Left lung (tissue), 10 donors: ENCODE measurements around the gene ZKSCAN1. TPM values are rescaled to one million over a fixed set of nuclear protein-coding genes. Genes with fewer than 3 reads are reported as not detected.
"Not testable (repeated sequence)": the region's sequence is repeated elsewhere in the genome, so short reads cannot be mapped to it uniquely, and the experiment has no call there.

Source experiments
- ATAC-seq: fragments of 200-7000 bp; cut with Tn5 transposase; one replicate; pipeline ENCODE4 v1.9.1; 2020; ENCODE audit warnings: moderate library complexity
- DNase-seq, 4 donors: peaks; one replicate each; pipeline ENCODE4 v3.0.0-alpha.2; 2013 to 2020
- H3K27ac ChIP-seq, 2 donors: fragments of 200-600 bp; sonication (generic) in 1 of 2; one replicate each; pipeline versions ENCODE4 v1.5.0 to v1.8.0; 2020 to 2021
- H3K27me3 ChIP-seq, 2 donors: fragments of 200-600 bp; sonication (generic) in 1 of 2; one replicate each; pipeline versions ENCODE4 v1.5.0 to v1.8.0; 2020 to 2021
- H3K36me3 ChIP-seq, 2 donors: fragments of 200-600 bp; sonication (generic) in 1 of 2; one replicate each; pipeline versions ENCODE4 v1.5.0 to v1.8.0; 2020 to 2021
- H3K4me1 ChIP-seq, 2 donors: fragments of 200-600 bp; one replicate each; pipeline ENCODE4 v1.8.0; 2021
- H3K4me3 ChIP-seq, 2 donors: fragments of 200-600 bp; sonication (generic) in 1 of 2; one replicate each; pipeline versions ENCODE4 v1.5.0 to v1.8.0; 2020 to 2021; ENCODE audit warnings: mild to moderate bottlenecking in 1 of 2
- H3K9me3 ChIP-seq, 2 donors: fragments of 200-600 bp; sonication (generic) in 1 of 2; one replicate each; pipeline versions ENCODE4 v1.5.0 to v1.8.0; 2020 to 2021
- intact Hi-C, 2 donors: fragments of 100-400 bp; cut with DNase I; formaldehyde crosslinking; loops; one replicate each; pipeline versions ENCODE4 v1.11.2 to v1.14.2; 2022
- polyA plus RNA-seq, 6 donors: library from polyadenylated mRNA; unstranded; fragments of 120-200 nt; gene quantifications; one replicate each; pipeline ENCODE4 v1.2.1, GENCODE V29; 2013; ENCODE audit not compliant: insufficient read length in 6 of 6
- total RNA-seq, 2 donors: library from RNA; stranded (reverse); fragmentation: NEBNext Ultra II Directional; extraction: Animal tissue kit (Norgen Biotek cat#: 25700); gene quantifications; one replicate each; pipeline ENCODE4 v1.2.1, GENCODE V29; 2021
- TF ChIP-seq, protein P1 (sequence below), 2 donors: fragments of 200-600 bp; sonication (generic) in 1 of 2; IDR thresholded peaks; one replicate each; pipeline versions ENCODE4 v1.5.0 to v1.8.0; 2021; ENCODE audit warnings: antibody characterized with exemption in 2 of 2
- donor health status: DM: no; HTN: yes; CAD: no.
- donor health status: DM: no; HTN: no; CAD: no.

The ZKSCAN1 gene
- total and polyA plus RNA-seq, 8 donors: 46.7 to 137 (median 87.7) TPM

DNA sequence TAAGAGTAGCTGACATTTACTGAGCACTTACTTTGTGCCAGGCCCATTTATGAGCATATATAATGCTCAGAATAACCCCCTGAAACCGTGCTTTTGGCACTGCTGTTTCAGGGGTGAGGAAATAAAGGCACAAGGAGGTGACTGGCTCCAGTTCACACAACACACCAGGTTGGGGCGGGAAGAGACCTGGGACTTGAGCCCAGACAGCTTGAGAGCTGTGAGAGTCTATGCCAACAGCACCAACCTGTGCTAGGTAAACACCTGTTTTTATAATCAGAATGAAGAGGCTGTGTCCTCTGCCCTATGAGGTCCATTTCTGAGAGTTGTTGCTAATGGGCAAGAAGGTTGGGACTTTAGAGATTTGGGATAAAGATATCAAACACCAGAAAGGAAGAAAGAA is 30.8 kb upstream of the ZKSCAN1 start:
- TF ChIP-seq, protein P1, sequence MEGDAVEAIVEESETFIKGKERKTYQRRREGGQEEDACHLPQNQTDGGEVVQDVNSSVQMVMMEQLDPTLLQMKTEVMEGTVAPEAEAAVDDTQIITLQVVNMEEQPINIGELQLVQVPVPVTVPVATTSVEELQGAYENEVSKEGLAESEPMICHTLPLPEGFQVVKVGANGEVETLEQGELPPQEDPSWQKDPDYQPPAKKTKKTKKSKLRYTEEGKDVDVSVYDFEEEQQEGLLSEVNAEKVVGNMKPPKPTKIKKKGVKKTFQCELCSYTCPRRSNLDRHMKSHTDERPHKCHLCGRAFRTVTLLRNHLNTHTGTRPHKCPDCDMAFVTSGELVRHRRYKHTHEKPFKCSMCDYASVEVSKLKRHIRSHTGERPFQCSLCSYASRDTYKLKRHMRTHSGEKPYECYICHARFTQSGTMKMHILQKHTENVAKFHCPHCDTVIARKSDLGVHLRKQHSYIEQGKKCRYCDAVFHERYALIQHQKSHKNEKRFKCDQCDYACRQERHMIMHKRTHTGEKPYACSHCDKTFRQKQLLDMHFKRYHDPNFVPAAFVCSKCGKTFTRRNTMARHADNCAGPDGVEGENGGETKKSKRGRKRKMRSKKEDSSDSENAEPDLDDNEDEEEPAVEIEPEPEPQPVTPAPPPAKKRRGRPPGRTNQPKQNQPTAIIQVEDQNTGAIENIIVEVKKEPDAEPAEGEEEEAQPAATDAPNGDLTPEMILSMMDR (IDR thresholded peaks at IDR 0.05): no peak
- no peak overlapping the region for H3K4me3 ChIP-seq
- intact Hi-C loops: no loop called here
- H3K27ac ChIP-seq: no peak overlapping the region
- H3K27me3 ChIP-seq: no peaks in the 10 kb centered on the region
- H3K9me3 ChIP-seq: peaks cover 0 to 5% of the 10 kb centered on the region in 2 donors
- no peak for DNase-seq
- H3K4me1 ChIP-seq: no peaks in the 10 kb centered on the region
- ATAC-seq: peak; percentile 52
- H3K36me3 ChIP-seq: no peaks in the 10 kb centered on the region

DNA sequence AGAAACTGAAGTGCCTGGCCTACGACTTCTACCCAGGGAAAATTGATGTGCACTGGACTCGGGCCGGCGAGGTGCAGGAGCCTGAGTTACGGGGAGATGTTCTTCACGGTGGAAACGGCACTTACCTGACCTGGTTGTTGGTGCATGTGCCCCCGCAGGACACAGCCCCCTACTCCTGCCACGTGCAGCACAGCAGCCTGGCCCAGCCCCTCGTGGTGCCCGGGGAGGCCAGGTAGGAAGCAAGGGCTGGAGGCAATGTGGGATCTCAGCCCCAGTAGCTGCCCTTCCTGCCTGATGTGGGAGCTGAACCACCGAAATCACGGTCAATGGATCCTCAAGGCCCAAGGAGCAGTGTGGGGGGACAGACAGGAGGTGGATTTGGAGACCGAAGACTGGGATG is 28.1 kb upstream of the ZKSCAN1 start:
- DNase-seq, H3K36me3 ChIP-seq, H3K27me3 ChIP-seq, H3K27ac ChIP-seq, H3K4me3 ChIP-seq, ATAC-seq, H3K9me3 ChIP-seq, intact Hi-C loops: not testable (repeated sequence)
- H3K4me1 ChIP-seq: peaks cover 0 to 16% of the 10 kb centered on the region in 2 donors

DNA sequence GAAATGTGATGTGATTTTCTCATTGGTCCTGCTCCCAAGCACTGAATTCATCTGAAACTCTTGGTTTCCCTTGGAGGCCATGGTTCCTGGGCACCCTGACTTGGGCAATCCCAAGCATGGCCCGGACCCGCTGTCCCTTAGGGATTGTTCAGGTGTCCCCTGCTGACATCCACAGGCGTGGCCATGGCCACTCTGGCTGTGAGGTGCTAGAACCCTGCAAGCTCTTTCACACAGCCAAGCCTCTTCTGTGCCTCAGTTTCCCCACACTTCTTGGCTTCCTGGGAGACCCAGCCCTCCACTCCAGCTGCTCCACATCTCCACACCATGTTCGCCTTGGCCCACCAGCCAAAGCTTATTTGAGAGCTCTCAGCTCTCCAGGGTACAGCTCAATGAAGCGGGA is 27.6 kb upstream of the ZKSCAN1 start:
- H3K4me3 ChIP-seq: no peak overlapping the region
- intact Hi-C loops: no loop called here
- H3K36me3 ChIP-seq: no peaks in the 10 kb centered on the region
- no peak overlapping the region for H3K27ac ChIP-seq
- no peaks in the 10 kb centered on the region for H3K9me3 ChIP-seq
- no peaks in the 10 kb centered on the region for H3K27me3 ChIP-seq
- peaks cover 0 to 18% of the 10 kb centered on the region in 2 donors for H3K4me1 ChIP-seq
- no peak for DNase-seq
- TF ChIP-seq, protein P1 (IDR thresholded peaks at IDR 0.05): no peak
- no peak for ATAC-seq

DNA sequence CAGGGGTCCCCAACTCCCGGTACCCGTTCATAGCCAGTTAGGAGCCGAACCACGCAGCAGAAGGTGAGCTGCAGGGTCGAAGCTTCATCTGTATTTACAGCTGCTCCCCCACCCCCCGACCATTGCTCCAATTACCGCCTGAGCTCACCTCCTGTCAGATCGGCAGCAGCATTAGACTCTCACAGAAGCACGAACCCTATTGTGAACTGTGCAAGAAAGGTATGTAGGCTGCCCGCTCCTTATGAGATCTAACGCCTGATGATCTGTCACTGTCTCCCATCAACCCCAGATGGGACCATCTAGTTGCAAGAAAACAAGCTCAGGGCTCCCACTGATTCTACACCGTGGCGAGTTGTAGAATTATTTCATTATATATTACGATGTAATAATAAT is 24.9 kb upstream of the ZKSCAN1 start:
- H3K27me3 ChIP-seq: no peaks in the 10 kb centered on the region
- H3K4me3 ChIP-seq: no peak overlapping the region
- TF ChIP-seq, protein P1 (IDR thresholded peaks at IDR 0.05): no peak
- H3K36me3 ChIP-seq: no peaks in the 10 kb centered on the region
- peak in 1 of 4 donors; percentile 14 for DNase-seq
- H3K4me1 ChIP-seq: peaks cover 4 to 32% of the 10 kb centered on the region in 2 donors
- no peak for ATAC-seq
- H3K9me3 ChIP-seq: no peaks in the 10 kb centered on the region
- intact Hi-C loops: no loop called here
- H3K27ac ChIP-seq: no peak overlapping the region

DNA sequence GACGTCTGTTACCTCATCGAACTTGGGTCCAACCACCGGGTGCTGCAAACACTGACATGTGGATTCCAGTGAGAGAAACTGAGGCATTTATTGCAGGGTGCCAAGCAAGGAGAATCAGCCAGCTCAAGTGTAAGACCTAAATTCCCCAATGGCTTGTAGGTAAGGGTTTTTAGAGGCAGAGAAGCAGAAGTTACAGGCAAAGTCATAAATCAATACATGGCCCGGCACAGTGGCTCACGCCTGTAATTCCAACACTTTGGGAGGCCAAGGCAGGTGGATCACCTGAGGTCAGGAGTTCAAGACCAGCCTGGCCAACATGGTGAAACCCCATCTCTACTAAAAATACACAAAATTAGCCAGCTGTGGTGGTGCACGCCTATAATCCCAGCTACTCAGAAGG is 23.9 kb upstream of the ZKSCAN1 start:
- intact Hi-C loops, H3K9me3 ChIP-seq, ATAC-seq, H3K27me3 ChIP-seq, H3K36me3 ChIP-seq, H3K4me3 ChIP-seq, DNase-seq: not testable (repeated sequence)
- H3K4me1 ChIP-seq: peaks cover 4 to 32% of the 10 kb centered on the region in 2 donors
- H3K27ac ChIP-seq: peak overlapping the region in 1 of 2 donors; percentile 7

DNA sequence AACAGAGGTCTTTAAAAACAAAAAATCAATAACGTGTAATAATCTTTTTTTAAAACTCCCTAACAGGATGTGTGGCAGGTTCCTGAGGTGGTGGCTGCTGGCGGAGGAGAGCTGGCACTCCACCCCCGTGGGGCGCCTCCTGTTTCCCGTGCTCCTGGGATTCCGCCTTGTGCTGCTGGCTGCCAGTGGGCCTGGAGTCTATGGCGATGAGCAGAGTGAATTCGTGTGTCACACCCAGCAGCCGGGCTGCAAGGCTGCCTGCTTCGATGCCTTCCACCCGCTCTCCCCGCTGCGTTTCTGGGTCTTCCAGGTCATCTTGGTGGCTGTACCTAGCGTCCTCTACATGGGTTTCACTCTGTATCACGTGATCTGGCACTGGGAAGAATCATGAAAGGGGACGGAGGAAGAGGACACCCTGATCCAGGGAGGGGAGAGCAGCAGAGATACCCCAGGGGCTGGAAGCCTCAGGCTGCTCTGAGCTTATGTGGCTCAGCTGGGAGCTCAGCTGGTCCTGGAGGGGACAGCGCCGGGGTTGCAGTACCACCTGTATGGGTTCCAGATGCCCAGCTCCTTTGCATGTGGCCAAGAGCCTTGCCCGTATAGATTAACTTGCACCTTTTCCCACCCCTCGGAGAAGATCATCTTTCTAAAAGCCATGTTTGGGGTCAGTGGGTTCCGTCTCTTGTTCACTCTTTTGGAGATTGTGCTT is 22.9 kb upstream of the ZKSCAN1 start:
- intact Hi-C loops: no loop called here
- Histone ChIP-seq H3K4me3 (no peak overlapping the region), H3K36me3 (no peaks in the 10 kb centered on the region), H3K4me1 (peaks cover 4 to 39% of the 10 kb centered on the region in 2 donors), H3K27me3 (no peaks in the 10 kb centered on the region), H3K27ac (no peak overlapping the region), H3K9me3 (no peaks in the 10 kb centered on the region)
- TF ChIP-seq, protein P1 (IDR thresholded peaks at IDR 0.05): no peak
- DNase-seq (peak in 1 of 4 donors; percentile 24), ATAC-seq (no peak)
